Measurements from ENCODE around the gene BFAR.
"Not testable (repeated sequence)": the region's sequence is repeated elsewhere in the genome, so short reads cannot be mapped to it uniquely, and the experiment has no call there.

The BFAR gene

DNA sequence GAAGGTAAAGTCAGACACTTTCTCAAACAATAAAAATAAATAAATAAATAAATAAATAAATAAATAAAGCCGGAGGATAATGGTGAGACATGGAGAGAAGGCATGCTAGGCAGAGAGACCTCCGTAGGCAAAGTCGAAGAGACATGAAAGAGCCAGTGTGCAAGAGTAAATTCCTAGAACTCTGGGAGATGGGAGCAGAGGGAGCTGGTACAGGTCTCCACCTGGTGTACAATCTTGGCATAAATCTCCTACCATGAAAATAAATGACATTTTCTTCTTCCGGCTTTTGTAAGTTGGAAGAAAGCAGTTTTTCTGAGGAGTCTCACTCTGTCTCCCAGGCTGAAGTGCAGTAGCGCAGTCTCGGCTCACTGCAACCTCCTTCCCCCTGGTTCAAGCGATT, 69.1 kb downstream of the BFAR start:
- DNase-seq = not testable (repeated sequence)

GRCh38 chr16:14702672-14703071, 69.9 kb downstream of the BFAR start:
- DNase-seq = not testable (repeated sequence)

DNA sequence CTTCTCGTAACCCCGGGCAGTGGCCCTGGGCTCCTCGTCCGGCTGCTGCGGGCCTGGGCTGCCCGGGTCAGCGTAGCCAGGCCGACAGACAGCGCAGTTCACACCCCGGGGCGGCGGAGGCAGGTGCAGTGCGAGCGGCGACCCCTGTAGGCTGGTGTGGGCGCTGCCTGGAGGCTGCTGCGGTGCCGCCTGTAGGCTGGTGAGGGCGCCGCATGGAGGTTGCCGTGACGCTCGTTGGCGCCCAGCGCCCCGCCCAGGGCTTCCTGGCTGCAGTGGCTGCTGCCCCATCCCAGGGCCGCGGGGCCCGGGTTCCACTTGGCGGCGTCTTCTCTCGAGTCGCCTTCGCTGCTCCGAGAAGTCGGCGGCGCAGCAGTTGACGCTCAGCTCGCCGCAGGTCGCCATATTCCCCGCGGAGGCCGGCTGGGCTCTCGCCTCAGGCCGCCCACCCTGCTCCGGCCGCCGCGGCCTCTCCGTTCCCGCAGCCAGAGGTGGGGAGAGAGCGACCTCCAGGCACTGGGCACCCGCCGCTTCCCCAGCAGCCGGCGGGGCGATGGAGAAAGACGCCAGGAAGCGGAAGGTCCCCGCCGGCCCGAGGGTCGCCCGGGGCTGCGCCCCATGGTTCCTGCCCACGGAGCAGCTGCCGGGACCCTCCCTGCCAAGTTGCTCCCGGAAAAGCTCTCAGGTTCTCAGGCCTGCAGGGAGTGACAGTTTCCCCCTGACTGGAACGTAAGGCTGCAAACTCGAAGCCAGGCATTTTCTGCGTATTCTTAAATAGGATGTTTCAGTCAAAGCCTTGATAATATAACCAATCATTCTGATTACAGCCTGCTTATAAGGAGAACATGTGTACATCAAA, 70.6 kb downstream of the BFAR start, which contains the start of gene NPIPA3:
Gene NPIPA3 (plus strand): TSS at position 256 of the 856 bp plus-strand sequence. CDS start 5,533 bp downstream, outside the sequence.
- not testable (repeated sequence) for DNase-seq

Measured in midbrain (tissue), 1 donor.